CD4-positive, alpha-beta T cell treated with Interleukin-17A for 1 hour (primary cell): Measurements from ENCODE around the gene ABLIM2.
"Not testable (repeated sequence)": the region's sequence is repeated elsewhere in the genome, so short reads cannot be mapped to it uniquely, and the experiment has no call there.

Experiments used
- DNase-seq: peaks from one replicate; pipeline ENCODE4 v3.0.0-alpha.2; 2020

ABLIM2 gene

DNA sequence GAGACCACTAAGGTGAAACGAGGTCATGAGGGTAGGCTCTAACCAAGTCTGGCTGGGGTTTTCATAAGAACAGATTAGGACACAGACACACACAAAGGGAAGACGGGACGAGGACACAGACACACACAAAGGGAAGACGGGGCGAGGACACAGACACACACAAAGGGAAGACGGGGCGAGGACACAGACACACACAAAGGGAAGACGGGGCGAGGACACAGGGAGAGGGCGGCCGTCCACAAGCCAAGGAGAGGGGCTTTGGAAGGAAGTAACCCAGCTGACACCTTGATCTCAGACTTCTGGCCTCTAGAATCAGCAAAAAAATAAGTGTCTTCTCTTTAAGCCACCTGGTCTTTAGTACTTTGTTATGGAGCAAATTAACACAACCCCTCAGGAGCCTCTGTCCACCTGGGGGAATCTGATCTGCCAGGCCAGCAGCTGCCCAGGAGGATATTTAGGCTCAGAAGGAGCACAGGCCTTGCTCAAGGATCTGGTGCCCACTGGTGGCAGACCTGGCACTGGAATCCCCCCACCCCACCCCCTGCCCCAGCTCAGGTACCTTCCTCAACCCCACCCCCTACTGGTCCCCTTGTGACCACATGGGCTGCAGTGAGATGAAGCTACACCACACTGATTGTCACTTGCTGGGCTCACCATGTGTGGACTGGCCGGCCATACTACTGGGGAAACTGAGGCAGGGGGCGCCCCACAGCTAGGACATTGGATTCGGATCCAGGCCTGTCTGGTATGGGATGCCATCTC, 2.8 kb downstream of the ABLIM2 start:
- no peak for DNase-seq

DNA sequence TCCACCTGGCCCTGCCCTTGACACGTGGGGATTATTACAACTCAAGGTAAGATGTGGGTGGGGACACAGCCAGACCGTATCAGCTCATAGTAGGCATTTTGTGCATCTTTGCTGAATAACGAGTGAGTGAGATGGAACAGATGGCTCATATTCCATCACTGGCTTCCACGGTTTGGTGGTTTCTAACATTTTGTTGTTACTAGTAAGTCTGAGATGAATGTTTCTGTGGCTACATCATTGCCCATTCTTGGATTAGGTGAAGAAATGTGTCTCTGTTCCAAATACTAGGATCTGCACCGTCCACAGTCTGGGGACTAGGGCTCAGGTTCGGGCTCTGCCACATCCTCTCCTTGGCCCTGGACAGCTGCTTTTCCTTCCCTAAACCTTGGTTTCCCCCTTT, 3.6 kb downstream of the ABLIM2 start:
- DNase-seq: no peak

DNA sequence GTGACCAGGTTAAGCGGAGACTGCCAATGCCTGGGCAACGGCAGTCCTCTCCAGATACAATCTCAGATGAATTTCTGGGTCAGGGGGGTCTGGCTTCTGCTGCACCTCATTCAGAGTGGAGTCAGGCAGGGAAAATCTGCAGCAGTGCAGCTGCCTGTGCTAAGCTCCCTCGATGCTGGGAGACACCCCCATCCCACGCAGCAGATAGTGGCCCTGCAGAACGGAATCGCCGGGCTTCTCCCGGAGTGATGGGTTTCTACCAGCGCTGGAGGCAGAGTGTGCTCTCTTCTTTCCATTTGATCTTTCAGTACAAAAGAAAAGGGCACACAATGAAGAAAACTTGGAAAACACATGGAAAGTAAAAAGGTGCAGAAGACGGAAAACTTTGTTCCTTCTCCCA, 5.2 kb downstream of the ABLIM2 start:
- no peak for DNase-seq

DNA sequence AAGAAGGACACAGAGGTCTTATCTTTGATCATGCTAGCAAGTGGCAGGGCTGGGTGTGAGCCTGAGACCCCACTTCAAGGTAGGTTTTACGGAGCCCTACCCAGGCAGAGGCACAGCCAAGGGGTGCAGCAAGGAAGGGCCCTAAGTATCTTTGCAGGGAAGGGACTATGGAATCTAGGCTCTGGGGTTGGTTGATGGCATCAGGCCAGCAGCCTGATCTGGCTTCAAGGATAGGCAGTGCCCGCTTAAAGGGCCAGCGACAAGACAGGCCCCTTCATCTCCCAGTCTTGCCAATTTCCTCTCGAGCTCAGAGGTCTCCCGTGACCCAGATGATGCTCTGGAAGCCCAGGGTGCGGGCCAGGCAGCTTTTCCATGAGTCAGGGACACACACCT, 5.8 kb downstream of the ABLIM2 start:
- DNase-seq: no peak

DNA sequence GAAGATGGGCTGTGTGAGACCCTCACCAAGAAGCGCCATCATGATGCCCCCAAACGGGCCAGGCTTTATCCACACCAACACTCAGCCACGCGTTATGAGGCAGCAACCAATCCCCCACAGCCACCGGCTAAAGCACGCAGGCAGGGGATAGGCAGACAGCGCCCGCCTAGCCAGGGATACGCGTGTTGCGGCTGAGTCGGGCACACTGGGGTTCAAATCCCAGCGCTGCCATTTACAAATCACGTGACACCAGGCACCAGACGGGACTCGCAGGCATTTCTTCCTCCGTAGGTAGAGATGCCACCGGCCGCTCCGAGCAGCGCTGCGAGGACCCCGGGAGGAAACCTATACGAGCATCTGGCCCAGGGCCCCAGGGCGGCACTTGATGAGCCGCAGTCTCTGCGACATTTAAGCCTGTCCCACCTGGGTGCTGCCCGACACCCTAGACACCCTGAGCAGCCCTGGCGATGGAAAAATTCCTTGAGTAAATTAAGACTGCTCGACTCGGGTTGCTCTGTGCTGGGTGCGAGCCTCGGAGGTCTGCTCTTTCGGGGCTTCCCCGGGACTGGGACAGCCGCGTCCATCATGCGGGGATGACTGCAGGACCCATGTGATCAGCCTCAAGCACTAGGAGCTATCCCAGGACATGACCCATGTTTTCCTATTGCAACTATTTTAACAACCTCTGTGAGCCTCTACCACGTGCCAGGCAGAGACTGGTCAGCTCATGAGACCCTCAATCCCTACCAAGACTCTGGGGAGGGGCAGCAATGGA, 6.3 kb downstream of the ABLIM2 start:
- no peak for DNase-seq

DNA sequence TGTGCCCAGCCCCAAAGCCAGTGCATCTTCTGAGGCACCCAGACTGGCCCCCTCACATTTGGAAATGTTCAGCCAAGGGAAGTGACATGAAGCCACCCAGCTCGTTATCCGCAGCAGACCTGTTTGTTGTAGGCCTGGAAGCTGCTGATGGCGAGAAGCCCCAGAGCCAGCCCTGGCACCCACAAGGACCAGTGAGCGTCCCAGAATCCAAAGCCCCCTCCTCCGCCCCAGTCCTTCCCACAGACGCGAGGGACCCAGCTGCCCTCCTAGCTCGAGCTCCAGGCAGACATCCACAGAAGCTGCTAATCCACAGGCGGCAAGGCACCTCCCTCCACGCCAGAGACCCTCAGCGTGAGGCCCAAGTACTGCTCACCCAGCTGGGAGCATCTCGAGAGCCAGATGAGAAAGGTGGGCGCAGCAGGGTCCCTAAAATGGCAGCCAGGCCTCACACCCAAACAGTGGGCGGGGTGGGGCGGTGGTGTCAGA, 7.4 kb downstream of the ABLIM2 start:
- DNase-seq: no peak

DNA sequence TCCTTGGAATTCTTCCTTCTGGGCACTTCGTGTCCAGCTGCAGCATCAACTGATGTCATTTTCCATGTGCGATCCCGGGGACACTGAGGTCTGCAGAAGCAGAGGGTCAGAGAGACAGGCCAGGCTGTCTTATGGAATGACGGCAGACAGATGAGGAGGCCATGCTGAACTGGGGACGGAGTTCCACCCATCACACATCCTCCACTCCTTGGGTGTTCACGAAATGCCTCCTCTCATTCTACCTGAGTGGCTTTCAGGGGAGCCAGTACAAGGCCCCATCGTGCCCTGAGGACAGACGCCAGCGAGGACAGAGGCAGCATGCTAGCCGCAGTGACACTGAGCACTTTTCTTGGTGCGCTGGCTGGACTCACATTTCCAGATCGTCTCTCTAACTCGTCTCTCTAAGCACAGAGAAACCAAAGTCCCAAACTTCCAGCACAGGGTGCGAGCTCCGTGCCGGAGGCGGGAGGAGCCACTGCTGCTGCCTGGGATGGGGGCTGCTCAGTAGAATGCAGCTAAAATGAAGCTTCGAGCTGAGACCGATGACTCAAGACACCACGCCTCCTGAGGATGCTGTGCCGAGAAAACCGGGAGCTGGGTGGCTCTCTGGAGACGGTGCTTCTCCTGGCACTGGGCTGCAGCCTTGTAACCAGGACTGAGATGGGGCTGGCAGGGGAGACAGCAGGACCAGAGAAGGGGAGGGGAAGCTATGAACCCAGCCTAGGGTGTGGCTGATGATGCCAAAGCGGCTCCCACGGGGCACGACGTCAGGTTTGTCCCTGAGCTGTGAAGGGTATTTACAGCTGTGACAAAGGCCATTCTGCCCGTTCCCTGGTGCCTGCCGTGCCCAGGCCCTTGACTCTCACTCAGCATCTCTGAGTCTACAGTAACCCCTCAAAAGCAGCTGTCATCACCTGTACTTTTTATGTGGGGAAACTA, 8.2 kb downstream of the ABLIM2 start:
- no peak for DNase-seq

DNA sequence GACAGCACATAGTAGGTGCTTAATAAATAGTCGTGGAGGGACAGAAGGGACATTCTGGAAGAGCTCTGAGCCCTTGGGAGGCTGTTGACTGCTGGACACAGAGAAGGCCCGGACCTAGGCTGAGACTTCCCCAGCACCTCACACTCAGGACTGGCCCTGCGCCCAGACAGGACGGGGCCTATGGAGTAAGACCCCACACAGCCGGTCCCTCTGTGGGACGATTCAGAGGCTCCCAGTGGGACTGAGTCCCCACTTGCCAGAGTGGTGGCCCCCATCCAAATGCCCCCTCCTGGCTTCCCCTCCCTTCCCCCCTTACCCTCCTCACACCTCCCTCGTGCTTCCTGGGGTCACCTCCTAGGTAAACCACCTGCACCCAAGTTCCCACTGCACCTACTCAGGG, 8.9 kb downstream of the ABLIM2 start:
- no peak for DNase-seq

DNA sequence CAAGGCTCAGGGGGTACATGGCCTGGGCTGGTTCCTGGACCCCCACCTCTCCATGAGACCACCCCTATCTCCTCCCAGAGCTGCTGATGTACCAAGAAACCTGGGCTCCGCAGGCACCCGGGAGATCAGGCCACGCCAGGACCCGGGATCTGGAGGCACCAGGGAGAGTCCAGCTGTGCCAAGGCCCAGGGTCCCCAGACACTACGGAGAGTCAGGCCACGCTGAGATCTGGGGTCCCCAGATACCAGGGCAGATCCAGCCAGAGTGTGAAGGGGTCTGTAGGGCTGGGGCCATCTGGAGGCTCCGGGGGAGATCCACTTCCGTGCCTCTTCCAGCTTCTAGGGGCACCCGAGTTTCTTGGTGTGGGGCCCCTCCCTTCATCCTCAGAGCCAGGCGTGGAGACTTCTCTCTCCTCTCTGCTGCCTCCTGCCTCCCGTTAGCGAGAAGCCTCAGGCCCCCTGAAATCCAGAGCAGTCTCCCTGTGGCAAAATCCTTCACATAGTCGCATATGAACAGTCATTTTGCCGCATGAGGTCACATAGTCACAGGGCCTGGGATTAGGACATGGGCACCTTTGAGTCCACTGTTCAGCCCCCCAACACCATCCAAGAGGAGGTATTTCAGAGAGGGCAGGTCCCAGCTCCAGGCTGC, 9.7 kb downstream of the ABLIM2 start:
- DNase-seq: no peak

DNA sequence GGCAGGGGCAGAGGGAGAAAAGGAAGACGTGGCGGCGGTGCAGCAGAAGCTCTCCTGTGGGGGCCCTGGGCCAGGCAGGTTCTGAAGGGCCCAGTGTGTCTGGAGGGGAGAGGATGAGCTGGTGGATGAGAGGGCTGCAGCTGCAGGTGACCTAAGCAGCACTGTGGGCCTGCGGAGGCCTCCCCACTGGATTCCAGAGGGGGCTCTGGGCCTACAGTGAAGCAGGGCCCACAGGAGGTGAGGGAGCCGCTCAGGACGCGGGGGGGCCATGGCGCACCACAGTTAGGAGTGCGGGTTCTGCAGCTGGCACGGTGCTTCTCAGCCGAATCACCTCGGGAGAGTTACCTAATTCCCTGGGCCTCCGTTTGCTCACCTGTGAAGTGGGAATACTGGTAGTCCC, 10.5 kb downstream of the ABLIM2 start:
- no peak for DNase-seq

DNA sequence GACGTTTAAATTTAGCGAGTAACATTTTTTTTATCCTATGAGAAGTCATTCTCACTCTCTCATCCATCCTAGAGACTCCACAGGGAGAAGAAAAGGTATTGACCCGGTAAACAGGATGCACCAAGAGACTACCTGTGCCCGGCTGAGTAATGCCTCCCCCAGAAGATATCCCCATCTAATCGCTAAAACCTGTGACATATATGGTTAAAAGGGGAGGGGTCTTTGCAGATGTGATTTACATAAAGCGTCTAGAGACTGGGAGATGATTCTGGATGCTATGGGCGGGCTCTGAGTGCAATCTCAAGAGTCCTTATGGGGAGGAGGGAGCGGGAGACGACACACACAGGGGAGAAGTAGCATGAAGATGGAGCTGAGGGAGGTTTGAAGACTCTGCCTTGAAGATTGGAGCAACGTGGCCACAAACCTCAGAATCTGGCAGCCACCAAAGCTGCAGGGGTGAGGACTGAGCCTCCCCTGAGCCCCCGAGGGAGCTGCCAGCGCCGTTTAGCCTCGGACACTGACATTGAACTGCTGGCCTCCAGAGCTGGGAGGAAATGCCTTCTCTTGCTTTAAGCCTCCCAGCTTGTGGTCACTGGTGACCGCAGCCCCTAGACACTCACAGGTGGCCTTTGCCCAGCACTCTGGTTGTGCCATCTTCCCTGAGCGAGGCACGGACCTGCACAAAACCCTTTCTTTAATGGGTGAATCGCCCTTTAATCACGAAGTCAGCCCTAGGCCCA, 11.2 kb downstream of the ABLIM2 start:
- DNase-seq: no peak

DNA sequence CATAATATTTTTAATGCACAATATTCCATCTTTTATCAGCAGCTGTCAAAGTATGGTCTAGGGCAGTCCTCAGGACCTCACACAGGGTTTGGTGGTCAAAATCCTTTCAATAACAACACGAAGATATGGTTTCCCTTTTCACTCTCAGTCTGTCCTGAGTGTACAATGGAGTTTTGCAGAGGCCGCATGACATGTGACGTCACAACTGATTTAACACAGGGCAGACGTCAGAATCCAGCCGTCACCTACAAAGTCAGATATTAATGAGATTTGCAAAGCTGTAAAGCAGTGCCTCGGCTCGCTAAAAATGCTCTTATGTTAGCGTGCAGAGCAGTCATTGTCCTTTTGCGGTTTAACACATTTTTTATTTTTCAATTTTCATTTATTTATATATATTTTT, 12.5 kb downstream of the ABLIM2 start:
- DNase-seq: no peak

DNA sequence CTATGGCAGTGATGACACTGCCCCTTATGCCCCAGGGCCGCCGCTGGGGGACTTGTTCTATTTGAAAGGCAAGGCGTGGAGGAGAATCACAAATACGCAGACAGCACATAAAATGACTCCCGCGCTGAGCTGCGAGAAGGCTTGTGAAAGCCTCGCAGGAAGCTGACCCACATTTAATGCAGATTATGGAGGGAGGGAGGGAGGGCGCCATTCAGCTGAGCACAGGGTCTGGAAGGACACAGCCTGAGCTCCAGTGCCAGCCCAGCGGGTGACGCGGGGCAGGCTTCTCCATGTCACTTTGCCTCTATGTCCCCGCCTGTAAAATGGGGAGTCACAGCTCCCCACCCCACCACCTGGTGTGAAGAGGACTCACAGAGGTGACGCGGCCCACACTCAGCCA, 14.3 kb downstream of the ABLIM2 start:
- DNase-seq: no peak

DNA sequence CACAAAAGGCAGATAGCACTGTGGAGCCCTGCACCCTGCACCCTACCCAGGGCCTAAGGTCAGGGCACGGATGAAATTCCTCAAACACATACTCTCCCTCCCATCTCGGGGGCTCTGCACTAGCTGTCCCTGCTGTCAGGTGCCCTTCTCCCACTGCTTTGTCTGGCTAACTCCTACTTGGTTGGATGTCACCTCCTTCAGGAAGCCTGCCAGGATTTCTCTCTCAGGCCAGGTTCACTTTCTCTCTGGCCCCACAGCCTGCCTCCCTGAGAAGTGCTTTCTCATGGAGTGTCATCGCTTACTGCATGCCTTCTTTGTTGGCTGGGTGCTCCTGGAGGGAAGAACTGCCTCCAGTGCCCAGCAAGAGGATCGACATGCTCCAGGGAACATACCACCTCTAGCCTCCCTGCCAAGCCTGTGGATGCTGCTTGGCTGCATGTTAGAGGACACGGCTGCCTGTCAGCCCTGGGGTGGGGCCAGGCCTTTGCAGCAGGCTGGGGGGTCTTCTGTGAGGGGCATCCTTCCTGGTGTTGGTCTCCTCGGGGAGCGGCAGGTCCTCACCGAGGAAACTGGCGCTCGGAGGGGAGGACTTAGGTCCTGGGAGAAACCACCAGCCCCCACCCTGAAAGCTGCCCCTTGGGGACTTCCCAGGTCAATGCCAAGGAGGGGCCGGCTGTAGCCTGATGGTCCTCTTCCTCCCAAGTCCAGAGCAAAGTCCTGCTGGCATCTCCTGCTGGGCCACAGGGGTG, 15.0 kb downstream of the ABLIM2 start:
- DNase-seq: no peak

DNA sequence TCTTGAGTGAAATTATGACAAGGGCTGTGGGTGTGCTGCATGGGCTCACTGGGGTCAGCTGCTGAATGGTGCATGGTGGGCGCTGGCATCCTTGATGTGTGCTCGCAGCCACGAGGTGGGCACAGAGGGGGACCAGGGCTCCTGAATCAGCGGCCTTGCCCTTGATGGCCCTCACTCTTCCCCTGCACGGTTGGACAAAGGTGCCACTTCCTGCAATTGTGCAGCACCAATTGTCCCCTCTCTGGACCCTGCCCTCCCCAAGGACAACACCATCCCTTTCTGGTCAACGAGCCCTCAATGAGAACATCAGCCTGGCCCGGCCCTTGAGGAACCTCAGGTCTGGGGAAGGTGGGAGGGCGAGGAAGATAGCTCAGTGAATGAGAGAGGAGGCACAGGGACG, 16.1 kb downstream of the ABLIM2 start:
- DNase-seq: no peak

DNA sequence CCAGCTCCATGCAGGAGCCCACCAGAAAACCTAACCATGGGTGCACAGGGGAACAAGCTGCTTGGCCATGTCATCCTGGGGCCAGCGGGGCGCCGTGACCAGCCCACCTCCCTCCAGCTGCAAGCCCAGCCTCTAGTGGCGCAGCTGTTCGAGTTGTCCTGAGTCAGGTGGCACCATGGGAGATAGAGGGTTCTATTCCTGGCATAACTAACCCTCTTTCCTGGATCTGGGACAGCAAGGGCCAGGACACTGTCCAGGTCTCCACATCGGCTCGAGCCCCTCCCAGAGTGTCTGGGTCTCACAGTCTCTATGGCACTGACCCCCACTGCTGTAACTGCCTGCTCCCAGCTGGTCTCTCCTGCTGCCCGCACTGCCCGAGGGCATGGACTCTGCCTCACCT, 16.7 kb downstream of the ABLIM2 start:
- no peak for DNase-seq

DNA sequence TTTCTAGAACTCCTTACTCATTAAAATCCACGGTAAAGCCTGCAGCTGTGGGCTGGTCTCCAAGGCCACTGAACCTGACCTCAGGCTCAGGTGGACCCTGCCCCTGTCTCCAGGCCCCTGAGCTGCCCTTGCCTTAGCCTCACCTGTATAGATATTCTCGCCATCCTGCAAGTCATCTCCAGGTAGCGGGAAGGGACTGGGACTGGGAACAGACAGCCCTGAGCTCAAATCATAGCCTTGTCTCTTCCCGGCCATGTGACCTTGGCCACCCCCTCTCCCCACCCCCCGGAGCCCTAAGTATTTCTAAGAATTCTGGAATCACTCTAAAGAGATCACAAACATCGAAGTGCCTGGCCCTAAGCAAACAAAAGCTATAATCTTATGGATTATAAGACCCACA, 17.7 kb downstream of the ABLIM2 start:
- no peak for DNase-seq

DNA sequence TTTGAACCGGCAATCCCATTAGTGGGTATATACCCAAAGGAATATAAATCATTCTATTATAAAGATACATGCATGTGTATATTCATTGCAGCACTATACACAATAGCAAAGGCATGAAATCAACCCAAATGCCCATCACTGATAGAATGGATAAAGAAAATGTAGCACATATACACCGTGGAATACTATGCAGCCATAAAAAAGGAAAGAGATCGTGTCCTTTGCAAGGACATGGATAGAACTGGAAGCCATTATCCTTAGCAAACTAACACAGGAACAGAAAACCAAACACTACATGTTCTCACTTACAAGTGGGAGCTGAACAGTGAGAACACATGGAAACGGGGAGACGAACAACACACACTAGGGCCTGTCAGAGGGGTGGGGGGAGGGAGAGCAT, 18.9 kb downstream of the ABLIM2 start:
- not testable (repeated sequence) for DNase-seq

DNA sequence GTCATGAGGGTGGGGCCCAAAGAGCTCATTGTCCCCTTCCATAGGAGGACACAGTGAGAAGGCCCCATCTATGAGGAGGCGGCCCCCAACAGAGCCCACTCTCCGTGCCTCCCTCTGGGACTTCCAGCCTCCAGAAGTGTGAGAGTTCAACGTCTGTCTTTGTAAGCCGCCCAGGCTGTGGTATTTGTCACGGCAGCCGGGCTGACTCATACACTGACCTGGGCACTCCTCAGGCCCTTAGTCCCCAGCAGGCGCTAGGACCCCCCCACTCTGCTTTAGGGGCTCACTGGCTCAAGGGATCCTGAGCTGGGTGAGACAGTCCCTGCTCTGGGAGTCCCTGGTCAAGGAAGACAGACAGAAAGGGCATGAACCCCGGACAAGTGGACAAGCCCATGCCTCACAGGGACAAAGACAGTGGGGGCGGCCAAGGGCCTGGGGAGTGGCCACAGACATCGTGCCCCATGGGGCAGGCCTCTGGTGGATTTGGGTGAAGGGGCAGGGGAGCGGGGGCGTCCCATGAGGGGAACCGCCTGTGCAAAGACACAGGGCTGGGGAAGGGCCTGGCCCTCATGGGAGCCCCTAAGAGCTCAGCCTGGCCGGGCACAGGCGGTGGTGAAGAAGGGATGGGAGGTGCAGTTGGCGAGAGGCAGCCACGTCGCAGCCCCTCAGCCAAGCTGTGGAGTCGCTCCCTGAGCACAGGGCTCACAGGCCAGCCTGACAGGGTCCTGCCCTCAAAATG, 21.5 kb downstream of the ABLIM2 start:
- no peak for DNase-seq

DNA sequence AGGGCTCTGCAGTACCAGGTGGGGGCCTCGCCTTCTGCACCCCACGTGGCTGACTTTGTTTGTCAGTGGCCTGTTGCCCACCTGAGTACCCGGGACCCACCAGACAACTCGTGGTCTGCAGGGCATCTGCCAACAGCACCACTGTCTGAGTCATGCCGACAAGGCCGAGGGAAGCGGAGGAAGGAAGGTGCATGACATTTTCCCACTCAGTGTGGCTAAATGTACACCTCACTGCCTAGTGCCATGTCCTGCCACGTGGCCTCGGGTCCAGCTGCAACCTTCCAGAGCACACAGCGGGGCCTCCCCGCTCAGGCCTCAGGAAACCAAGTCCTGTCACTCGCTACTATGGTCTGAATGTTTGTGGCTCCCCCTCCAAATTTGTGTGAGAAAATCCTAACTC, 22.1 kb downstream of the ABLIM2 start:
- no peak for DNase-seq

DNA sequence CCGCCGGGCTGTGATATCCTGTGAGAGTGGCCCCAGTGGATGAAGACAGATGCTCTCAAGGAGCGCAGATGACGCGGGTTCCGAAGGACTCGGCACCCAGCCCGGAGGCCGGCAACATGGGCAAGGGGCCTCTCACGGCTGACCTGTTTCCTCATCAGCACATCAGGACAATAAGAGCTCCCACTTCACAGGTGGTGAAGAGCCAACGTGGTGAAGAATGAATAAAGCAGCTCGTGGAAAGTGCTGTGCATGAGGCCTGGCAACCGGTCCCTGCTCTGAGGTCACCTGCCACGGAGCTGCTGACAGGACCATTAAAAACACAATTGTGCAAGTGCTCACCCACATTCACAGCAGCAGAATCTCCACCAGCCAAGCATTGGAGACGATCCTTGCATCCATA, 22.9 kb downstream of the ABLIM2 start:
- no peak for DNase-seq
